ENCODE data around the gene ZBTB5. TPM values are rescaled to one million over a fixed set of nuclear protein-coding genes. Genes with fewer than 3 reads are reported as not detected.

ZBTB5 gene
- total and polyA plus RNA-seq, 2 of the 13 experiments (the other 11 are each of a cell fraction or from before 2014, with no cell fraction given), result 12.5 to 20.5 TPM

- TF ChIP-seq TIGD3 (CRISPR knock-in tag; IDR thresholded peaks at IDR 0.05; ENCODE audit: borderline replicate concordance) (no peak), ZNF558 (CRISPR knock-in tag; IDR thresholded peaks at IDR 0.05; ENCODE audit: borderline replicate concordance) (no peak), CREM (IDR thresholded peaks at IDR 0.05) (no peak), CREM (CRISPR knock-in tag; IDR thresholded peaks at IDR 0.05) (no peak), SOX13 (IDR thresholded peaks at IDR 0.05) (no peak), SOX13 (CRISPR knock-in tag; conservative IDR thresholded peaks at IDR 0.05 in 1 of 2, IDR thresholded peaks at IDR 0.05 in 1 of 2) (no peak), ZZZ3 (CRISPR knock-in tag; IDR thresholded peaks at IDR 0.05; ENCODE audit: borderline replicate concordance) (no peak), KLF16 (CRISPR knock-in tag; IDR thresholded peaks at IDR 0.05) (peak in 1 of 2 experiments; percentile 32; a peak in 1 of 4 replicates), ELF3 (CRISPR knock-in tag; IDR thresholded peaks at IDR 0.05) (no peak), SRSF1 (optimal IDR thresholded peaks at IDR 0.05; ENCODE audit: low read depth, low read length) (no peak), ZNF354B (CRISPR knock-in tag; IDR thresholded peaks at IDR 0.05) (no peak), ZFP37 (CRISPR knock-in tag; IDR thresholded peaks at IDR 0.05; ENCODE audit: borderline replicate concordance) (no peak), SMAD9 (CRISPR knock-in tag; IDR thresholded peaks at IDR 0.05) (no peak), ZBTB8A (CRISPR knock-in tag; IDR thresholded peaks at IDR 0.05; ENCODE audit: borderline replicate concordance, low read depth) (no peak), ZNF280D (CRISPR knock-in tag; IDR thresholded peaks at IDR 0.05) (no peak), FOXJ3 (CRISPR knock-in tag; IDR thresholded peaks at IDR 0.05; ENCODE audit: borderline replicate concordance) (no peak), KLF13 (CRISPR knock-in tag; IDR thresholded peaks at IDR 0.05) (no peak)
- TF ChIP-seq, protein P1, sequence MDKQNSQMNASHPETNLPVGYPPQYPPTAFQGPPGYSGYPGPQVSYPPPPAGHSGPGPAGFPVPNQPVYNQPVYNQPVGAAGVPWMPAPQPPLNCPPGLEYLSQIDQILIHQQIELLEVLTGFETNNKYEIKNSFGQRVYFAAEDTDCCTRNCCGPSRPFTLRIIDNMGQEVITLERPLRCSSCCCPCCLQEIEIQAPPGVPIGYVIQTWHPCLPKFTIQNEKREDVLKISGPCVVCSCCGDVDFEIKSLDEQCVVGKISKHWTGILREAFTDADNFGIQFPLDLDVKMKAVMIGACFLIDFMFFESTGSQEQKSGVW (CRISPR knock-in tag; IDR thresholded peaks at IDR 0.05; ENCODE audit: borderline replicate concordance), result no peak
- TF ChIP-seq, protein P2, sequence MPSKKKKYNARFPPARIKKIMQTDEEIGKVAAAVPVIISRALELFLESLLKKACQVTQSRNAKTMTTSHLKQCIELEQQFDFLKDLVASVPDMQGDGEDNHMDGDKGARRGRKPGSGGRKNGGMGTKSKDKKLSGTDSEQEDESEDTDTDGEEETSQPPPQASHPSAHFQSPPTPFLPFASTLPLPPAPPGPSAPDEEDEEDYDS (CRISPR knock-in tag; IDR thresholded peaks at IDR 0.05), result no peak
- TF ChIP-seq, protein P3, sequence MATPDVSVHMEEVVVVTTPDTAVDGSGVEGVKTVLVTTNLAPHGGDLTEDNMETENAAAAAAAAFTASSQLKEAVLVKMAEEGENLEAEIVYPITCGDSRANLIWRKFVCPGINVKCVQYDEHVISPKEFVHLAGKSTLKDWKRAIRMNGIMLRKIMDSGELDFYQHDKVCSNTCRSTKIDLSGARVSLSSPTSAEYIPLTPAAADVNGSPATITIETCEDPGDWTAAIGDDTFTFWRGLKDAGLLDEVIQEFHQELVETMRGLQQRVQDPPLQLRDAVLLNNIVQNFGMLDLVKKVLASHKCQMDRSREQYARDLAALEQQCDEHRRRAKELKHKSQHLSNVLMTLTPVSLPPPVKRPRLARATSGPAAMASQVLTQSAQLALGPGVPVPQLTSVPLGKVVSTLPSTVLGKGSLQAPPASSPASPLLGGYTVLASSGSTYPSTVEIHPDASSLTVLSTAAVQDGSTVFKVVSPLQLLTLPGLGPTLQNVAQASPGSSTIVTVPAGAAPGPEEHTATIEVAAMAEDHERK (CRISPR knock-in tag; IDR thresholded peaks at IDR 0.05; ENCODE audit: low read depth), result no peak
- TF ChIP-seq, protein P4, sequence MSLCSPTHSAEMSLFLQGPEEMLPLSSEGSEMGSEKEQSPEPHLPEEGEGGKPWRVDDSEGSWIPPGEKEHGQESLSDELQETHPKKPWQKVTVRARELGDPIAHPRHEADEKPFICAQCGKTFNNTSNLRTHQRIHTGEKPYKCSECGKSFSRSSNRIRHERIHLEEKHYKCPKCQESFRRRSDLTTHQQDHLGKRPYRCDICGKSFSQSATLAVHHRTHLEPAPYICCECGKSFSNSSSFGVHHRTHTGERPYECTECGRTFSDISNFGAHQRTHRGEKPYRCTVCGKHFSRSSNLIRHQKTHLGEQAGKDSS (CRISPR knock-in tag; IDR thresholded peaks at IDR 0.05; ENCODE audit: borderline replicate concordance, low read depth), result no peak
These were observed 923 bp upstream of the ZBTB5 start (continued) for GRCh38 chr9:37466037-37466709.

Measured in HepG2 (cell line).